Measurements from ENCODE around the gene UBA7. TPM values are rescaled to one million over a fixed set of nuclear protein-coding genes. Genes with fewer than 3 reads are reported as not detected.

The UBA7 gene
- total and polyA plus RNA-seq, 2 of the 13 experiments (the other 11 are each of a cell fraction or from before 2014, with no cell fraction given): 9.5 to 16.5 TPM

DNA sequence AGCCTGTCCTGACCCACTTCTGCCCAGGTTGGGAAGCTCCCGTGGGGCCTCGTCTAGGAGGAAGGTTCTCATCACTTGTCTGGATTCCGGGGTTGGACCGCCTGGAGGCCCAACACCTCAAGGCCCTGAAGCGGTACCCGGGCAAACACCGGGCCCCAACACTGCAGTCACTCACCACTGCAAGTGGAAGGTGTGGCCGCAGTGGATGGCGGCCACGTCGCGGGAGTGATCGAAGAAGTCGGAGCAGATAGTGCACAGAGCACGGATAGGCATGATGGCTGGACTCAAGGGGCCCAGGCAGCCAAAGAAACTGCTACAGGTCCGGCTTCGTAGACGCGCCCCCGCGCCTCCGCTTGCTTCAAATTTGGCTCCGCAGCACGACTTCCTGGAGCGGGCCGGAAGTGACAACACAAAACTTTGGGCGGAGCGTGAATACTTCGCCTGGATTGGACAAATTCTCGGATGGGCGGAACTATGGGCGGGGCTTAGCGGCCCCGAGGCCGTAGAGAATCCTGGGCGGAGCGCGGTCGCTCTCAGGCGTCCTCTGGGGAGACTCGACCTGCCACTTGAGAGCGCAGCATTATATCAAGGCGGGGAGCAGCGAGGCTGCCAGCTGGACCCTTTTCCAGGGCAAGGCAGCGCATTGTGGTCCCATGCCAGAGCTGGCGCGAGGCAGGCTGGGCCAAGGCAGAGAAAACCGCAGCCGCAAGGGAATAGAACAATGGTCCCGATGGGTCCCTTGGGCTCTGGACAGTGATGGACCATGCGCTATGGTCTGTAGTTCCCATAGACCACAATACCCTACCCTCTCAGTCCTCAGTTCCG is 42.6 kb upstream of the UBA7 start, which contains the start of gene TRAIP (continued):
- TF ChIP-seq, protein P1, sequence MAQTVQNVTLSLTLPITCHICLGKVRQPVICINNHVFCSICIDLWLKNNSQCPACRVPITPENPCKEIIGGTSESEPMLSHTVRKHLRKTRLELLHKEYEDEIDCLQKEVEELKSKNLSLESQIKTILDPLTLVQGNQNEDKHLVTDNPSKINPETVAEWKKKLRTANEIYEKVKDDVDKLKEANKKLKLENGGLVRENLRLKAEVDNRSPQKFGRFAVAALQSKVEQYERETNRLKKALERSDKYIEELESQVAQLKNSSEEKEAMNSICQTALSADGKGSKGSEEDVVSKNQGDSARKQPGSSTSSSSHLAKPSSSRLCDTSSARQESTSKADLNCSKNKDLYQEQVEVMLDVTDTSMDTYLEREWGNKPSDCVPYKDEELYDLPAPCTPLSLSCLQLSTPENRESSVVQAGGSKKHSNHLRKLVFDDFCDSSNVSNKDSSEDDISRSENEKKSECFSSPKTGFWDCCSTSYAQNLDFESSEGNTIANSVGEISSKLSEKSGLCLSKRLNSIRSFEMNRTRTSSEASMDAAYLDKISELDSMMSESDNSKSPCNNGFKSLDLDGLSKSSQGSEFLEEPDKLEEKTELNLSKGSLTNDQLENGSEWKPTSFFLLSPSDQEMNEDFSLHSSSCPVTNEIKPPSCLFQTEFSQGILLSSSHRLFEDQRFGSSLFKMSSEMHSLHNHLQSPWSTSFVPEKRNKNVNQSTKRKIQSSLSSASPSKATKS (CRISPR knock-in tag; IDR thresholded peaks at IDR 0.05): no peak
- TF ChIP-seq SMYD3 (CRISPR knock-in tag; IDR thresholded peaks at IDR 0.05) (peak; percentile 26; the same call in 1 of the 2 replicates), KMT2A (CRISPR knock-in tag; IDR thresholded peaks at IDR 0.05) (peak; percentile 81), ZNF224 (CRISPR knock-in tag; IDR thresholded peaks at IDR 0.05) (no peak), ZKSCAN5 (CRISPR knock-in tag; IDR thresholded peaks at IDR 0.05) (no peak), ZBTB42 (CRISPR knock-in tag; IDR thresholded peaks at IDR 0.05) (no peak), NCOA2 (CRISPR knock-in tag; IDR thresholded peaks at IDR 0.05) (no peak), SRY (CRISPR knock-in tag; IDR thresholded peaks at IDR 0.05) (peak; percentile 68; the same call in 1 of the 2 replicates), GZF1 (CRISPR knock-in tag; IDR thresholded peaks at IDR 0.05) (no peak), ZNF746 (CRISPR knock-in tag; IDR thresholded peaks at IDR 0.05) (0 out of 2 replicates have a peak, but pooled peaks have one; percentile 13), ZNF350 (CRISPR knock-in tag; IDR thresholded peaks at IDR 0.05; ENCODE audit: borderline replicate concordance, low read depth) (peak; percentile 59; the same call in 1 of the 2 replicates), CREB3 (CRISPR knock-in tag; IDR thresholded peaks at IDR 0.05) (no peak), ERF (CRISPR knock-in tag; IDR thresholded peaks at IDR 0.05) (peak; percentile 24; the same call in 1 of the 2 replicates), JUN (CRISPR knock-in tag; IDR thresholded peaks at IDR 0.05) (no peak), LCORL (IDR thresholded peaks at IDR 0.05) (no peak), LCORL (CRISPR knock-in tag; IDR thresholded peaks at IDR 0.05) (no peak), DR1 (CRISPR knock-in tag; IDR thresholded peaks at IDR 0.05) (peak; percentile 72; the same call in 1 of the 2 replicates)
- TF ChIP-seq, protein P2, sequence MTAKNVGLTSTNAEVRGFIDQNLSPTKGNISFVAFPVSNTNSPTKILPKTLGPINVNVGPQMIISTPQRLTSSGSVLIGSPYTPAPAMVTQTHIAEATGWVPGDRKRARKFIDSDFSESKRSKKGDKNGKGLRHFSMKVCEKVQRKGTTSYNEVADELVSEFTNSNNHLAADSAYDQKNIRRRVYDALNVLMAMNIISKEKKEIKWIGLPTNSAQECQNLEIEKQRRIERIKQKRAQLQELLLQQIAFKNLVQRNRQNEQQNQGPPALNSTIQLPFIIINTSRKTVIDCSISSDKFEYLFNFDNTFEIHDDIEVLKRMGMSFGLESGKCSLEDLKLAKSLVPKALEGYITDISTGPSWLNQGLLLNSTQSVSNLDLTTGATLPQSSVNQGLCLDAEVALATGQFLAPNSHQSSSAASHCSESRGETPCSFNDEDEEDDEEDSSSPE (CRISPR knock-in tag; IDR thresholded peaks at IDR 0.05): peak; percentile 99
- TF ChIP-seq, protein P3, sequence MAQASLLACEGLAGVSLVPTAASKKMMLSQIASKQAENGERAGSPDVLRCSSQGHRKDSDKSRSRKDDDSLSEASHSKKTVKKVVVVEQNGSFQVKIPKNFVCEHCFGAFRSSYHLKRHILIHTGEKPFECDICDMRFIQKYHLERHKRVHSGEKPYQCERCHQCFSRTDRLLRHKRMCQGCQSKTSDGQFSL (CRISPR knock-in tag; IDR thresholded peaks at IDR 0.05): no peak
- TF ChIP-seq, protein P4, sequence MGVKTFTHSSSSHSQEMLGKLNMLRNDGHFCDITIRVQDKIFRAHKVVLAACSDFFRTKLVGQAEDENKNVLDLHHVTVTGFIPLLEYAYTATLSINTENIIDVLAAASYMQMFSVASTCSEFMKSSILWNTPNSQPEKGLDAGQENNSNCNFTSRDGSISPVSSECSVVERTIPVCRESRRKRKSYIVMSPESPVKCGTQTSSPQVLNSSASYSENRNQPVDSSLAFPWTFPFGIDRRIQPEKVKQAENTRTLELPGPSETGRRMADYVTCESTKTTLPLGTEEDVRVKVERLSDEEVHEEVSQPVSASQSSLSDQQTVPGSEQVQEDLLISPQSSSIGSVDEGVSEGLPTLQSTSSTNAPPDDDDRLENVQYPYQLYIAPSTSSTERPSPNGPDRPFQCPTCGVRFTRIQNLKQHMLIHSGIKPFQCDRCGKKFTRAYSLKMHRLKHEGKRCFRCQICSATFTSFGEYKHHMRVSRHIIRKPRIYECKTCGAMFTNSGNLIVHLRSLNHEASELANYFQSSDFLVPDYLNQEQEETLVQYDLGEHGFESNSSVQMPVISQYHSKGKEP (CRISPR knock-in tag; IDR thresholded peaks at IDR 0.05): no peak

All from HepG2 (cell line).